ENCODE results near the gene GRIK3.
"Not testable (repeated sequence)": the region's sequence is repeated elsewhere in the genome, so short reads cannot be mapped to it uniquely, and the experiment has no call there.

Gene GRIK3

DNA sequence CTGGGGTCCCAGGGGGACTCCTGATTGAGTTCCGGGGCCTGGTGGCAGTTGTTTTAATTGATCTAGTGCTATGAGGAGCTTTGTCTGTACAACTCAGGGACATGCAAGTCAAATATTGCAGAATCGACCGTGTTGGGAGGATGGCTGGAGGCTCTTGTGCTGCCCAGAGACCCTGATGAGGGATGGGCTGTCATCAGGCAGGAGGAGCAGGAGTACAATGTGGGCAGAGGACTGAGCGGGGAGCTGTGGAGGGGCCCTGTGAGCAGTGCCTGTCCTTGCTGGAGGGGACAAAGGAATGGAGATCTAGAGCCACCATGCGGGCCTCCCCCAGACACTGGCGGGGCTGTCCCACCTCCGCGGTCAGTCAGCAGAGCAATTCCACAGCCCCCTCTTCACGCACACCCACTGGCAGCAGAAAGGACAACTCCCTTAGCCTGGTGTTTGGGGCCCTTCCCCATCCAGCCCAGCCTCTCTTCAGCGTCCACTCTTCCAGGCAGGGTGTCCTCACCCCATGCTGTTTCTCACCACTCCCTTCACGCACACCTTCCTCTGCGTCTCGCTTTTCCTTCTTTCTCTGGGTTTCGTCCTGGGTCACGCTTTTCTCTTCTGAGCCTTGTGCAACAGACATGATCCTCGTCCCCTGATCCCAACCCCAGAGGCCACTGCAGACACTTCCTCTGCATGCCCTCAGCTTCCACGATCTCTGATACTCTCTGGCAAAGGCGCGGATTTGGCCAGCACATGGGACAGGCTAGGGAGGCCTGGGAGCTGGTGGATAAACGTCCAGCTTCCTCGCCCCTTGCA, 122.6 kb downstream of the GRIK3 start:
- no peak for DNase-seq (ENCODE audit: extremely low read depth, low read depth)
- TF ChIP-seq CTCF (IDR thresholded peaks at IDR 0.05; ENCODE audit: low read depth, low read length, missing control alignments) = no peak
- no peak overlapping the region for H3K4me3 ChIP-seq (replicated peaks; ENCODE audit: low read depth, low read length)

- no peak for DNase-seq (ENCODE audit: extremely low read depth, low read depth)
- no peak for TF ChIP-seq CTCF (IDR thresholded peaks at IDR 0.05; ENCODE audit: low read depth, low read length, missing control alignments)
- H3K4me3 ChIP-seq (replicated peaks; ENCODE audit: low read depth, low read length) = no peak overlapping the region
Measured at GRCh38 chr1:36910886-36911540, 123.3 kb downstream of the GRIK3 start.

- H3K4me3 ChIP-seq (replicated peaks; ENCODE audit: low read depth, low read length) = no peak overlapping the region
- no peak for TF ChIP-seq CTCF (IDR thresholded peaks at IDR 0.05; ENCODE audit: low read depth, low read length, missing control alignments)
- no peak for DNase-seq (ENCODE audit: extremely low read depth, low read depth)
Measured at GRCh38 chr1:36909946-36910725, 124.2 kb downstream of the GRIK3 start.

GRCh38 chr1:36909359-36909758, 125.0 kb downstream of the GRIK3 start:
- DNase-seq (ENCODE audit: extremely low read depth, low read depth); H3K4me3 ChIP-seq (replicated peaks; ENCODE audit: low read depth, low read length): not testable (repeated sequence)

GRCh38 chr1:36908096-36908495, 126.2 kb downstream of the GRIK3 start:
- no peak for TF ChIP-seq CTCF (IDR thresholded peaks at IDR 0.05; ENCODE audit: low read depth, low read length, missing control alignments)
- no peak overlapping the region for H3K4me3 ChIP-seq (replicated peaks; ENCODE audit: low read depth, low read length)
- no peak for DNase-seq (ENCODE audit: extremely low read depth, low read depth)

GRCh38 chr1:36906555-36906954, 127.8 kb downstream of the GRIK3 start:
- no peak for DNase-seq (ENCODE audit: extremely low read depth, low read depth)
- TF ChIP-seq CTCF (IDR thresholded peaks at IDR 0.05; ENCODE audit: low read depth, low read length, missing control alignments) = no peak

GRCh38 chr1:36905941-36906340, 128.4 kb downstream of the GRIK3 start:
- TF ChIP-seq CTCF (IDR thresholded peaks at IDR 0.05; ENCODE audit: low read depth, low read length, missing control alignments) = no peak

More at GRCh38 chr1:36906555-36906954, 127.8 kb downstream of the GRIK3 start:
- no peak overlapping the region for H3K4me3 ChIP-seq (replicated peaks; ENCODE audit: low read depth, low read length)

More at GRCh38 chr1:36905941-36906340, 128.4 kb downstream of the GRIK3 start:
- no peak for DNase-seq (ENCODE audit: extremely low read depth, low read depth)
- H3K4me3 ChIP-seq (replicated peaks; ENCODE audit: low read depth, low read length) = no peak overlapping the region
